ENCODE results near the gene PCGF3.

The PCGF3 gene

GRCh38 chr4:732911-733630 is 27.4 kb downstream of the PCGF3 start:
- no peak for TF ChIP-seq PPARA (CRISPR knock-in tag; IDR thresholded peaks at IDR 0.05; ENCODE audit: borderline replicate concordance)
- TF ChIP-seq ARNTL (CRISPR knock-in tag; IDR thresholded peaks at IDR 0.05; ENCODE audit: borderline replicate concordance, low read depth) = no peak
- TF ChIP-seq TCF4 (CRISPR knock-in tag; IDR thresholded peaks at IDR 0.05; ENCODE audit: borderline replicate concordance) = no peak
- no peak for TF ChIP-seq ZFP3 (CRISPR knock-in tag; IDR thresholded peaks at IDR 0.05)
- no peak for TF ChIP-seq CSDC2 (CRISPR knock-in tag; IDR thresholded peaks at IDR 0.05)
- TF ChIP-seq OSR1 (CRISPR knock-in tag; IDR thresholded peaks at IDR 0.05) = no peak
- no peak for TF ChIP-seq RARB (CRISPR knock-in tag; IDR thresholded peaks at IDR 0.05)
- TF ChIP-seq ZNF70 (CRISPR knock-in tag; IDR thresholded peaks at IDR 0.05) = no peak
- TF ChIP-seq POU6F1 (CRISPR knock-in tag; IDR thresholded peaks at IDR 0.05; ENCODE audit: borderline replicate concordance, low read depth) = no peak
- TF ChIP-seq ZFP30 (CRISPR knock-in tag; IDR thresholded peaks at IDR 0.05) = no peak
- no peak for TF ChIP-seq ZNF8 (CRISPR knock-in tag; IDR thresholded peaks at IDR 0.05)
- TF ChIP-seq TOX (CRISPR knock-in tag; IDR thresholded peaks at IDR 0.05; ENCODE audit: borderline replicate concordance) = no peak
- no peak for ATAC-seq

GRCh38 chr4:733631-733980 is 28.0 kb downstream of the PCGF3 start:
- TF ChIP-seq ARNTL (CRISPR knock-in tag; IDR thresholded peaks at IDR 0.05; ENCODE audit: borderline replicate concordance, low read depth) (no peak), ZNF565 (CRISPR knock-in tag; conservative IDR thresholded peaks at IDR 0.05; ENCODE audit: low read depth) (no peak), ZNF8 (CRISPR knock-in tag; IDR thresholded peaks at IDR 0.05) (no peak), ESRRG (CRISPR knock-in tag; IDR thresholded peaks at IDR 0.05) (no peak), TCF4 (CRISPR knock-in tag; IDR thresholded peaks at IDR 0.05; ENCODE audit: borderline replicate concordance) (no peak), BACH2 (CRISPR knock-in tag; IDR thresholded peaks at IDR 0.05; ENCODE audit: borderline replicate concordance) (no peak), TSHZ2 (CRISPR knock-in tag; IDR thresholded peaks at IDR 0.05) (no peak), ZNF70 (CRISPR knock-in tag; IDR thresholded peaks at IDR 0.05) (no peak), ZFP30 (CRISPR knock-in tag; IDR thresholded peaks at IDR 0.05) (no peak), SNAI2 (CRISPR knock-in tag; IDR thresholded peaks at IDR 0.05) (no peak), ISL1 (CRISPR knock-in tag; IDR thresholded peaks at IDR 0.05) (no peak)
- no peak for ATAC-seq

- no peak for TF ChIP-seq ZNF565 (CRISPR knock-in tag; conservative IDR thresholded peaks at IDR 0.05; ENCODE audit: low read depth)
- no peak for TF ChIP-seq GLIS3 (CRISPR knock-in tag; IDR thresholded peaks at IDR 0.05)
- no peak for TF ChIP-seq ZFP3 (CRISPR knock-in tag; IDR thresholded peaks at IDR 0.05)
- no peak for TF ChIP-seq CSDC2 (CRISPR knock-in tag; IDR thresholded peaks at IDR 0.05)
- TF ChIP-seq CSRNP3 (CRISPR knock-in tag; IDR thresholded peaks at IDR 0.05) = no peak
- no peak for TF ChIP-seq PATZ1 (CRISPR knock-in tag; IDR thresholded peaks at IDR 0.05; ENCODE audit: borderline replicate concordance)
- TF ChIP-seq TOX (CRISPR knock-in tag; IDR thresholded peaks at IDR 0.05; ENCODE audit: borderline replicate concordance) = no peak
- TF ChIP-seq TSHZ2 (CRISPR knock-in tag; IDR thresholded peaks at IDR 0.05) = no peak
- no peak for ATAC-seq
Measured at GRCh38 chr4:734075-734474, 28.4 kb downstream of the PCGF3 start.

All from SK-N-SH treated with all-trans-retinoic acid at 6 μM for 48 hours (cell line).